T-cell (primary cell): ENCODE results near the gene PAPPA. TPM values are rescaled to one million over a fixed set of nuclear protein-coding genes. Genes with fewer than 3 reads are reported as not detected.

Source experiments
- ATAC-seq, 4 experiments: fragments of 200-7000 bp in 3 of 4; fragments of 150-1000 bp in 1 of 4; cut with Tn5 transposase; replicated peaks in 1 of 4; 1 replicate in 3 of 4; 2 replicates in 1 of 4; pipeline ENCODE4 v1.10.0; 2021; ENCODE audit warnings: moderate library complexity in 3 of 4, mild to moderate bottlenecking in 2 of 4, moderate number of reproducible peaks in 1 of 4
- CTCF ChIA-PET, 2 donors: fragments of 300-600 bp; sonication (Branson Sonifier 250); formaldehyde crosslinking; loops; one replicate each; lab custom pipeline; 2022; ENCODE audit warnings: antibody characterized with exemption in 2 of 2; lab: Charles Lee
- POLR2A ChIA-PET, 2 donors: fragments of 300-600 bp; sonication (Branson Sonifier 250); formaldehyde crosslinking; loops; one replicate each; lab custom pipeline; 2022; ENCODE audit warnings: antibody characterized with exemption in 2 of 2; lab: Charles Lee
- DNase-seq, 35 experiments: peaks; one replicate each; pipeline versions ENCODE4 v3.0.0 to v3.0.0-alpha.2; 2013 to 2023
- H3K27ac ChIP-seq: one replicate; pipeline ENCODE4 v1.5.1; 2013; ENCODE audit warnings: low read length
- H3K27me3 ChIP-seq, 2 experiments: replicated peaks in 1 of 2; 1 replicate in 1 of 2; 2 replicates in 1 of 2; pipeline versions ENCODE4 v1.6.1 to v1.7.0; 2013; ENCODE audit warnings: low read length in 1 of 2, mixed read lengths in 1 of 2; ENCODE audit not compliant: control insufficient read depth in 2 of 2, insufficient read depth in 2 of 2; ENCODE audit errors: extremely low read depth in 1 of 2
- H3K36me3 ChIP-seq, 2 donors: 1 replicate in 1 of 2; 2 replicates in 1 of 2; pipeline versions ENCODE4 v1.6.1 to v1.7.0; 2013; ENCODE audit warnings: low read length in 1 of 2; ENCODE audit not compliant: control insufficient read depth in 2 of 2, insufficient read depth in 1 of 2; ENCODE audit errors: extremely low read depth in 1 of 2
- H3K4me1 ChIP-seq, 2 experiments: 1 replicate in 1 of 2; 2 replicates in 1 of 2; pipeline versions ENCODE4 v1.6.1 to v1.7.0; 2013; ENCODE audit warnings: low read length in 2 of 2, mixed read lengths in 1 of 2; ENCODE audit not compliant: insufficient read depth in 2 of 2, control insufficient read depth in 1 of 2; ENCODE audit errors: extremely low read depth in 1 of 2
- H3K4me3 ChIP-seq, 2 donors: 1 replicate in 1 of 2; 2 replicates in 1 of 2; pipeline versions ENCODE4 v1.5.1 to v1.7.0; 2013; ENCODE audit warnings: mild to moderate bottlenecking in 2 of 2, low read length in 1 of 2, moderate library complexity in 1 of 2; ENCODE audit not compliant: control insufficient read depth in 1 of 2; ENCODE audit errors: extremely low read depth in 1 of 2
- H3K9me3 ChIP-seq: 2 replicates; pipeline ENCODE4 v1.7.0; 2013
- H3K27ac Mint-ChIP-seq, 2 donors: one replicate each; pipeline ENCODE4 v1.8.0; 2020 to 2021; ENCODE audit warnings: mild to moderate bottlenecking in 2 of 2, mixed read lengths in 2 of 2
- H3K27me3 Mint-ChIP-seq, 2 donors: one replicate each; pipeline ENCODE4 v1.8.0; 2021 to 2022; ENCODE audit warnings: mixed read lengths in 2 of 2
- H3K36me3 Mint-ChIP-seq: one replicate; pipeline ENCODE4 v1.8.0; 2021; ENCODE audit warnings: mixed read lengths
- H3K4me1 Mint-ChIP-seq, 3 donors: one replicate each; pipeline ENCODE4 v1.8.0; 2020 to 2022; ENCODE audit warnings: mixed read lengths in 3 of 3, mild to moderate bottlenecking in 1 of 3
- H3K4me3 Mint-ChIP-seq, 3 donors: one replicate each; pipeline ENCODE4 v1.8.0; 2020 to 2022; ENCODE audit warnings: mild to moderate bottlenecking in 3 of 3, mixed read lengths in 3 of 3, moderate library complexity in 3 of 3
- H3K9me3 Mint-ChIP-seq, 3 donors: one replicate each; pipeline ENCODE4 v1.8.0; 2020 to 2022; ENCODE audit warnings: mixed read lengths in 3 of 3
- WGBS: methylation state at CpG from one replicate; pipeline ENCODE4 v1.1.5; 2013; ENCODE audit warnings: missing lambda C conversion rate; ENCODE audit not compliant: insufficient coverage; 5-methylcytosine and 5-hydroxymethylcytosine counted together
- total RNA-seq, 35 experiments: library from RNA in 6 of 35; stranded (reverse) in 6 of 35; fragments of 120-200 nt in 1 of 35; gene quantifications; one replicate each; pipeline versions ENCODE4 v1.2.1 to v1.2.4 and lab custom pipeline; 2013 to 2026

The PAPPA gene
- total RNA-seq, 5 donors from 2014 or later (not counting 1 experiment from before 2014, with no cell fraction given) = 0.03 to 0.09 (median 0.07) TPM; not detected in 2

- Mint-ChIP-seq H3K4me1 (no peaks in the 10 kb centered on the region), H3K36me3 (no peaks in the 10 kb centered on the region), H3K27ac (no peak overlapping the region), H3K4me3 (no peak overlapping the region), H3K9me3 (peaks cover 0 to 2% (median 0%) of the 10 kb centered on the region in 3 donors), H3K27me3 (peaks cover 5 to 8% of the 10 kb centered on the region in 2 donors)
- Histone ChIP-seq H3K36me3 (no peaks in the 10 kb centered on the region), H3K9me3 (no peaks in the 10 kb centered on the region), H3K4me1 (no peaks in the 10 kb centered on the region), H3K4me3 (no peak overlapping the region), H3K27ac (no peak overlapping the region), H3K27me3 (peaks cover 0 to 9% of the 10 kb centered on the region in 2 experiments)
- ChIA-PET POLR2A (no interaction called here), CTCF (no interaction called here)
- no peak for ATAC-seq
- 88% methylated on average over 4 of the region's 6 CpGs for WGBS
- DNase-seq = no peak
Measured at GRCh38 chr9:116332090-116332489, 178.5 kb downstream of the PAPPA start.

DNA sequence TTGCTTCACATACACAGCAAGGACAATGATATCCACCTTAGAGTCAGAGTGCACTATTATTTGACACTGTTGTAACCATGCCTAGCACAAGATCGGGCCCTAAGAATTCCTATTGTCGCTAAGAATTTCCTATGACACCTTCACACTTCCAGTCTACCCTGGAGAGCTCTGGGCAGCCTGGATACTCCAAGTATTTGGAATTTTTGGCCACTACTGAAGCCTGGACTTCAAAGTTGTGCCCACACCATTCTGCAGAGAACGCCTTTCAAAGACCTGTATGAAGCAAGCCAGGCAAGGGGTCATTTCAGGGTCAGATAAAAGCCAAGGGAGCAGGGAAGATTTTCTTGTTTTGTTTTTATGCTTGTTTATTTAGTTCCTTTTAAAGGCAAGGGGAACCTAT lies 179.7 kb downstream of the PAPPA start:
- H3K27ac ChIP-seq = no peak overlapping the region
- DNase-seq = no peak
- WGBS = 67% methylated on average over 1 of the region's 3 CpGs
- H3K4me1 ChIP-seq = no peaks in the 10 kb centered on the region
- no peaks in the 10 kb centered on the region for H3K9me3 ChIP-seq
- H3K4me3 Mint-ChIP-seq = no peak overlapping the region
- no peak overlapping the region for H3K4me3 ChIP-seq
- H3K4me1 Mint-ChIP-seq = no peaks in the 10 kb centered on the region
- CTCF ChIA-PET = no interaction called here
- peaks cover 0 to 3% (median 2%) of the 10 kb centered on the region in 3 donors for H3K9me3 Mint-ChIP-seq
- H3K27ac Mint-ChIP-seq = no peak overlapping the region
- peaks cover 8 to 9% of the 10 kb centered on the region in 2 donors for H3K27me3 Mint-ChIP-seq
- no peaks in the 10 kb centered on the region for H3K36me3 Mint-ChIP-seq
- no peak for ATAC-seq
- H3K36me3 ChIP-seq = no peaks in the 10 kb centered on the region
- POLR2A ChIA-PET = no interaction called here
- peaks cover 0 to 9% of the 10 kb centered on the region in 2 experiments for H3K27me3 ChIP-seq

GRCh38 chr9:116334546-116335150 lies 181.1 kb downstream of the PAPPA start:
- CTCF ChIA-PET = no interaction called here
- DNase-seq = no peak
- H3K27me3 ChIP-seq = peaks cover 2 to 9% of the 10 kb centered on the region in 2 experiments
- no peak overlapping the region for H3K4me3 Mint-ChIP-seq
- H3K36me3 ChIP-seq = no peaks in the 10 kb centered on the region
- no peaks in the 10 kb centered on the region for H3K4me1 Mint-ChIP-seq
- H3K36me3 Mint-ChIP-seq = no peaks in the 10 kb centered on the region
- H3K27me3 Mint-ChIP-seq = peaks cover 8 to 10% of the 10 kb centered on the region in 2 donors
- no peak overlapping the region for H3K27ac ChIP-seq
- POLR2A ChIA-PET = no interaction called here
- peaks cover 0 to 3% (median 2%) of the 10 kb centered on the region in 3 donors for H3K9me3 Mint-ChIP-seq
- no peaks in the 10 kb centered on the region for H3K4me1 ChIP-seq
- WGBS = 39% methylated on average over 9 of the region's 19 CpGs
- H3K9me3 ChIP-seq = no peaks in the 10 kb centered on the region
- H3K27ac Mint-ChIP-seq = no peak overlapping the region
- no peak overlapping the region for H3K4me3 ChIP-seq
- ATAC-seq = no peak

GRCh38 chr9:116335392-116335791 lies 181.8 kb downstream of the PAPPA start:
- Histone ChIP-seq H3K4me1 (no peaks in the 10 kb centered on the region), H3K4me3 (no peak overlapping the region), H3K9me3 (no peaks in the 10 kb centered on the region), H3K27me3 (peaks cover 2 to 9% of the 10 kb centered on the region in 2 experiments), H3K27ac (no peak overlapping the region), H3K36me3 (no peaks in the 10 kb centered on the region)
- no peak for ATAC-seq
- no peak for DNase-seq
- no peaks in the 10 kb centered on the region for H3K4me1 Mint-ChIP-seq
- ChIA-PET CTCF (no interaction called here), POLR2A (no interaction called here)
- no peaks in the 10 kb centered on the region for H3K36me3 Mint-ChIP-seq
- WGBS = no CpG with 5 or more reads among the region's 4 CpGs
- H3K4me3 Mint-ChIP-seq = no peak overlapping the region
- H3K9me3 Mint-ChIP-seq = peaks cover 0 to 3% (median 2%) of the 10 kb centered on the region in 3 donors
- no peak overlapping the region for H3K27ac Mint-ChIP-seq
- peaks cover 10% of the 10 kb centered on the region in 2 donors for H3K27me3 Mint-ChIP-seq

DNA sequence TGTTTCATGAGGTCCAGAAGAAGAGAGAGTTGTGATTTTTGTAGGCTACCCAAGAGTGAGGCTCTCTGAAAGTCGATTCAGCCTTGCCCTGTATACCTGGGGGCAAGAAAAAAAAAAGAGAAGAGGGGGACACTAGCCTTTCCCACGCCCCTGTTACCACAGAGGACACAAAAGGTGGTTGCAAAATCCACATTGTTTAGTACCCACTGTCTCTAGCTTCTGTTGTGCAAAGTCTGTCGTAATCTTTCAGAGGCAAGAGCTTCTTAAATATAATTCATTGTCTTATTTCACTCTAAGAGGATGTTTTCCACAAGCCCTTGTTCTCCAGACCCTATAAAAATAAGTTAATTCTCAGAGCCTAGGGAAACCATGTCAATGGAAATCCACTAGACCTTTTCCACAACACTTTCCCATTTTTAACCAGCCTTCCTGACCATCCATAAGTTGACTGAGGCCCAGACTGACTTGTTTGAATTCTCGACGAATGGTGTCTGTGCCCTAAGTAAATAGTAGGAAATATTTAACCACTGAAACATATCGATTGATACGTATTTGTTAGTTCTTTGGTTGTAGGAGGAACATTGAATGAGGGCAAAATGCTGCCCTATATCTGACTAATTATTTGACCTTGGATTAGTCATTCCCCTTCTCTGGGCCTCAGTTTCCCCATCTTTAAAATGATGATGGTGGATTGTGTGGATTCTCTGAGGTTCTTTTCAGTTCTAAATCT lies 182.7 kb downstream of the PAPPA start:
- Histone ChIP-seq H3K9me3 (no peaks in the 10 kb centered on the region), H3K4me3 (no peak overlapping the region), H3K27ac (no peak overlapping the region), H3K4me1 (no peaks in the 10 kb centered on the region), H3K36me3 (no peaks in the 10 kb centered on the region), H3K27me3 (peaks cover 2 to 10% of the 10 kb centered on the region in 2 experiments)
- Mint-ChIP-seq H3K4me3 (no peak overlapping the region), H3K36me3 (no peaks in the 10 kb centered on the region), H3K27ac (no peak overlapping the region), H3K4me1 (no peaks in the 10 kb centered on the region), H3K27me3 (peaks cover 10% of the 10 kb centered on the region in 2 donors), H3K9me3 (peaks cover 0 to 3% (median 2%) of the 10 kb centered on the region in 3 donors)
- POLR2A ChIA-PET = no interaction called here
- WGBS = 56% methylated on average over 1 of the region's 7 CpGs
- CTCF ChIA-PET = no interaction called here
- DNase-seq = no peak
- no peak for ATAC-seq

DNA sequence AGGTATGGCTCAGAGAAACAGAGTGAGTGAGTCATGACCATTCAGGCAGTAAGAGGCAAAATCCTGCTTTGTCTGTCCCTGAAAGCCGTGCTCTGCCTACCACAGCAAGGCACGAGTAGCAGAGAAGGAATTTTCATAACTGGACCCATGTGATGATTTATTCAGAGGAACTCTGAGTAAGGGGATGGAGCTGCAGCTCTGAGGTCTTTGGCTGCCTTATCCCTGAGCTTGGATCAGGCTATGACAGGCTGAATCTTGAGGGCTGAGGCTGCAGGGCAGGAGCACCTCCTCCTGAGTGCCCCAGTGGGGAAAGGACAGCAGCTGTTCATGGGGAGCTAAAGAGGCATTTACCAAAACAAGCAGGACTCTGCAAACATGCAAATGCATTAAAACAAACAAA lies 183.4 kb downstream of the PAPPA start:
- Mint-ChIP-seq H3K27me3 (peaks cover 10% of the 10 kb centered on the region in 2 donors), H3K4me1 (no peaks in the 10 kb centered on the region), H3K9me3 (peaks cover 0 to 3% (median 2%) of the 10 kb centered on the region in 3 donors), H3K27ac (no peak overlapping the region), H3K4me3 (no peak overlapping the region), H3K36me3 (no peaks in the 10 kb centered on the region)
- Histone ChIP-seq H3K36me3 (no peaks in the 10 kb centered on the region), H3K9me3 (no peaks in the 10 kb centered on the region), H3K4me3 (no peak overlapping the region), H3K27ac (no peak overlapping the region), H3K27me3 (peaks cover 2 to 10% of the 10 kb centered on the region in 2 experiments), H3K4me1 (no peaks in the 10 kb centered on the region)
- ATAC-seq = no peak
- 17% methylated on average over 2 of the region's 2 CpGs for WGBS
- no peak for DNase-seq
- CTCF ChIA-PET = no interaction called here
- POLR2A ChIA-PET = no interaction called here
